SK-N-MC (cell line): ENCODE results near the gene PSMA8.
"Not testable (repeated sequence)": the region's sequence is repeated elsewhere in the genome, so short reads cannot be mapped to it uniquely, and the experiment has no call there.

Source experiments
- EZH2 ChIP-seq: fragments of 200-600 bp; sonication (generic); IDR thresholded peaks from one replicate; pipeline ENCODE4 v1.6.1; 2017; ENCODE audit warnings: antibody characterized with exemption
- POLR2AphosphoS5 ChIP-seq: IDR thresholded peaks from 2 replicates; pipeline ENCODE4 v1.6.1; 2012; ENCODE audit warnings: mild to moderate bottlenecking, low read depth, low read length, borderline replicate concordance

GRCh38 chr18:26237363-26237762 is 103.7 kb downstream of the PSMA8 start:
- not testable (repeated sequence) for TF ChIP-seq EZH2, POLR2AphosphoS5
